GM12878 (cell line): ENCODE measurements around the gene CACNA1E. TPM values are rescaled to one million over a fixed set of nuclear protein-coding genes. Genes with fewer than 3 reads are reported as not detected.

ENCODE experiments used
- ATAC-seq: fragments of 200-7000 bp; cut with Tn5 transposase; 3 replicates; pipeline ENCODE4 v1.9.1; 2020; ENCODE audit warnings: mild to moderate bottlenecking, moderate library complexity
- BruUV-seq: library from RNA; stranded (reverse); fragments of 400-500 nt; replicated peaks from 2 replicates; lab custom pipeline; 2021; lab: Mats Ljungman, UMichigan
- CTCF ChIA-PET: fragments of 300-600 bp; sonication (Branson Sonifier 250); formaldehyde crosslinking; extraction: SDS; loops from one replicate; lab custom pipeline; 2021; ENCODE audit warnings: inconsistent platforms; lab: Yijun Ruan, JAX
- POLR2A ChIA-PET: fragments of 350-600 bp; formaldehyde crosslinking; extraction: SDS; loops from one replicate; lab custom pipeline; 2021; ENCODE audit warnings: inconsistent platforms; lab: Charles Lee
- RAD21 ChIA-PET: fragments of 300-600 bp; sonication (Branson Sonifier 250); formaldehyde crosslinking; loops from one replicate; lab custom pipeline; 2023; ENCODE audit warnings: antibody characterized with exemption; ENCODE audit not compliant: unreplicated experiment; lab: Charles Lee
- SMC1A ChIA-PET: fragments of 300-600 bp; sonication (Branson Sonifier 250); formaldehyde crosslinking; loops from one replicate; lab custom pipeline; 2023; ENCODE audit not compliant: unreplicated experiment, uncharacterized antibody; lab: Charles Lee
- DNase-seq: peaks from one replicate; pipeline ENCODE4 v3.0.0-alpha.2; 2011; ENCODE audit warnings: low read depth, low spot score
- FAIRE-seq: peaks from 3 replicates; lab custom pipeline; 2011; peaks lifted over from hg19 to GRCh38; lab: Jason Lieb, UNC
- H2AFZ ChIP-seq: 2 replicates; pipeline ENCODE4 v1.6.0; 2011; ENCODE audit warnings: low read depth, low read length, control low read depth; ENCODE audit not compliant: control insufficient read depth
- H3K27ac ChIP-seq: 2 replicates; pipeline ENCODE4 v1.5.1; 2011; ENCODE audit warnings: control low read depth; ENCODE audit not compliant: control insufficient read depth, insufficient read depth
- H3K27me3 ChIP-seq, 2 experiments: replicated peaks in 1 of 2; 2 replicates each; pipeline versions ENCODE4 v1.6.0 to v1.6.1; 2011; ENCODE audit warnings: low read length in 1 of 2; ENCODE audit not compliant: control insufficient read depth in 2 of 2, insufficient read depth in 2 of 2
- H3K36me3 ChIP-seq, 2 experiments: 2 replicates each; pipeline ENCODE4 v1.5.1; 2011; ENCODE audit warnings: low read length in 1 of 2; ENCODE audit not compliant: control insufficient read depth in 2 of 2, insufficient read depth in 2 of 2
- H3K4me1 ChIP-seq: 2 replicates; pipeline ENCODE4 v1.6.1; 2011; ENCODE audit warnings: mild to moderate bottlenecking, low read length, moderate library complexity, mixed read lengths; ENCODE audit not compliant: control insufficient read depth, insufficient read depth
- H3K4me2 ChIP-seq: 2 replicates; pipeline ENCODE4 v1.6.0; 2011; ENCODE audit warnings: control low read depth; ENCODE audit not compliant: control insufficient read depth, insufficient read depth
- H3K4me3 ChIP-seq: fragments of 200-600 bp; sonication (generic); 2 replicates; pipeline ENCODE4 v1.5.1; 2016
- H3K79me2 ChIP-seq: 2 replicates; pipeline ENCODE4 v1.6.0; 2011; ENCODE audit warnings: low read length; ENCODE audit not compliant: control insufficient read depth, insufficient read depth
- H3K9ac ChIP-seq: 2 replicates; pipeline ENCODE4 v1.8.0; 2011; ENCODE audit warnings: low read length, control low read depth, mixed read lengths; ENCODE audit not compliant: control insufficient read depth, insufficient read depth
- H3K9me3 ChIP-seq: replicated peaks from 3 replicates; pipeline ENCODE4 v1.5.1; 2011; ENCODE audit warnings: mild to moderate bottlenecking, low read length; ENCODE audit not compliant: control insufficient read depth, insufficient read depth
- H4K20me1 ChIP-seq: 2 replicates; pipeline ENCODE4 v1.6.0; 2011; ENCODE audit not compliant: control insufficient read depth, insufficient read depth
- DPF2 ChIP-seq: fragments of 450-650 bp; IDR thresholded peaks from 2 replicates; pipeline ENCODE4 v1.6.1; 2017; ENCODE audit warnings: mild to moderate bottlenecking
- ETV6 ChIP-seq, 2 experiments: fragments of 450-650 bp in 1 of 2; IDR thresholded peaks in 1 of 2; conservative IDR thresholded peaks in 1 of 2; 2 replicates each; pipeline ENCODE4 v1.6.1; 2014; ENCODE audit warnings: antibody characterized with exemption in 1 of 2, borderline replicate concordance in 1 of 2, low read depth in 1 of 2, mild to moderate bottlenecking in 1 of 2, moderate library complexity in 1 of 2
- FOXK2 ChIP-seq: fragments of 450-650 bp; IDR thresholded peaks from 2 replicates; pipeline ENCODE4 v1.6.1; 2017; ENCODE audit warnings: mild to moderate bottlenecking, moderate library complexity
- JUND ChIP-seq: IDR thresholded peaks from 2 replicates; pipeline ENCODE4 v1.6.1; 2012; ENCODE audit warnings: low read depth, mild to moderate bottlenecking, low read length, improper control_type of control experiment, moderate library complexity
- MEF2B ChIP-seq: fragments of 450-650 bp; IDR thresholded peaks from 2 replicates; pipeline ENCODE4 v1.6.1; 2018; ENCODE audit warnings: mild to moderate bottlenecking, moderate library complexity; ENCODE audit not compliant: partially characterized antibody, poor library complexity, severe bottlenecking
- NFXL1 ChIP-seq: fragments of 450-650 bp; IDR thresholded peaks from 2 replicates; pipeline ENCODE4 v1.6.1; 2017; ENCODE audit warnings: antibody characterized with exemption, mild to moderate bottlenecking, borderline replicate concordance
- RB1 ChIP-seq: fragments of 450-650 bp; formaldehyde crosslinking; IDR thresholded peaks from 2 replicates; pipeline ENCODE4 v1.6.1; 2017; ENCODE audit warnings: mild to moderate bottlenecking, borderline replicate concordance
- STAT1 ChIP-seq: fragments of 450-650 bp; conservative IDR thresholded peaks from 2 replicates; pipeline ENCODE4 v1.6.1; 2014; ENCODE audit warnings: antibody characterized with exemption, mild to moderate bottlenecking
- ZNF207 ChIP-seq: fragments of 450-650 bp; IDR thresholded peaks from 2 replicates; pipeline ENCODE4 v1.6.1; 2014; ENCODE audit warnings: antibody characterized with exemption, mild to moderate bottlenecking, borderline replicate concordance
- WGBS: methylation state at CpG from one replicate; pipeline ENCODE4 v1.1.6; 2016; ENCODE audit warnings: low lambda C conversion rate; ENCODE audit not compliant: insufficient replicate concordance, insufficient coverage; ENCODE audit errors: missing lambda C conversion rate; 5-methylcytosine and 5-hydroxymethylcytosine counted together
- in situ Hi-C: fragments of 300-500 bp; cut with MboI; formaldehyde crosslinking; loops from 9 replicates; pipeline ENCODE4 v1.14.3; 2018; ENCODE audit warnings: mixed read lengths
- intact Hi-C: fragments of 100-400 bp; cut with micrococcal nuclease; formaldehyde crosslinking; loops from one replicate; pipeline ENCODE4 v1.14.2; 2022; ENCODE audit not compliant: unreplicated experiment
- polyA plus RNA-seq, 11 experiments: library from polyadenylated mRNA; depleted of rRNA in 4 of 11; unstranded in 6 of 11; stranded (reverse) in 5 of 11; fragments of >200 nt; fragmentation: Nextera tagmentation in 4 of 11; fragmentation: Illumina TruSeq in 1 of 11; extraction: Ambion mirVana in 4 of 11; extraction: Trizol in 1 of 11; gene quantifications; 1 replicate in 1 of 11; 2 replicates in 10 of 11; pipeline versions ENCODE4 v1.2.1 to v1.2.3, GENCODE V29; 2011 to 2016; ENCODE audit warnings: inconsistent platforms in 2 of 11, missing spikeins in 2 of 11, low read depth in 1 of 11
- total RNA-seq, 4 experiments: library from RNA; depleted of rRNA in 3 of 4; stranded (reverse); fragments of >200 nt in 3 of 4; fragmentation: Illumina TruSeq in 1 of 4; extraction: Trizol in 1 of 4; gene quantifications; 2 replicates each; pipeline versions ENCODE4 v1.2.1 to v1.2.3, GENCODE V29; 2013 to 2021
- TF ChIP-seq, protein P1 (sequence below): fragments of 450-650 bp; formaldehyde crosslinking; IDR thresholded peaks from 2 replicates; pipeline ENCODE4 v1.5.0; 2022; ENCODE audit warnings: mild to moderate bottlenecking, missing genetic modification characterization

Gene CACNA1E
- total and polyA plus RNA-seq, 10 of the 15 experiments (the other 5 are each of a cell fraction or from before 2014, with no cell fraction given) = 0.57 to 22.0 (median 8.5) TPM

DNA sequence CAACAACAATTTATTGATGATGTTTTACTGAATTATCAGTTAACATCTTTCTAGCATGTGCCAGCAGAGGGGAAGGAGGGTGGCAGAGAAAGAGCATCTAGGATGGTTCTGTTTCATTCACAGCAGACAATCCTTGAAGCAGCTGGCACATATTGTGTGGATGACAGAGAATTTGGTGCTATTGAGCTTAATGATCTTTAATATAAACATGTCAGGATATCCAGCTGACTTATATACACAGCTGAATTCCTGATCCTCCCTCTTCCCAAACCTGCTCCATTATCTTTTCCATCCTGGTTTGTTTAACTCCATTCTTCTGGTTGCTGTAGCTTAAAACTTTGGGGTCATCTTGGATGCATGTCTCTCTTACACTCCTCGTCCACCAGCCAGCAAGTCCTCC, 218.6 kb downstream of the CACNA1E start:
- ChIA-PET POLR2A (no interaction called here), CTCF (no interaction called here), RAD21 (no interaction called here), SMC1A (no interaction called here)
- TF ChIP-seq FOXK2 (no peak), NFXL1 (no peak)
- TF ChIP-seq, protein P1, sequence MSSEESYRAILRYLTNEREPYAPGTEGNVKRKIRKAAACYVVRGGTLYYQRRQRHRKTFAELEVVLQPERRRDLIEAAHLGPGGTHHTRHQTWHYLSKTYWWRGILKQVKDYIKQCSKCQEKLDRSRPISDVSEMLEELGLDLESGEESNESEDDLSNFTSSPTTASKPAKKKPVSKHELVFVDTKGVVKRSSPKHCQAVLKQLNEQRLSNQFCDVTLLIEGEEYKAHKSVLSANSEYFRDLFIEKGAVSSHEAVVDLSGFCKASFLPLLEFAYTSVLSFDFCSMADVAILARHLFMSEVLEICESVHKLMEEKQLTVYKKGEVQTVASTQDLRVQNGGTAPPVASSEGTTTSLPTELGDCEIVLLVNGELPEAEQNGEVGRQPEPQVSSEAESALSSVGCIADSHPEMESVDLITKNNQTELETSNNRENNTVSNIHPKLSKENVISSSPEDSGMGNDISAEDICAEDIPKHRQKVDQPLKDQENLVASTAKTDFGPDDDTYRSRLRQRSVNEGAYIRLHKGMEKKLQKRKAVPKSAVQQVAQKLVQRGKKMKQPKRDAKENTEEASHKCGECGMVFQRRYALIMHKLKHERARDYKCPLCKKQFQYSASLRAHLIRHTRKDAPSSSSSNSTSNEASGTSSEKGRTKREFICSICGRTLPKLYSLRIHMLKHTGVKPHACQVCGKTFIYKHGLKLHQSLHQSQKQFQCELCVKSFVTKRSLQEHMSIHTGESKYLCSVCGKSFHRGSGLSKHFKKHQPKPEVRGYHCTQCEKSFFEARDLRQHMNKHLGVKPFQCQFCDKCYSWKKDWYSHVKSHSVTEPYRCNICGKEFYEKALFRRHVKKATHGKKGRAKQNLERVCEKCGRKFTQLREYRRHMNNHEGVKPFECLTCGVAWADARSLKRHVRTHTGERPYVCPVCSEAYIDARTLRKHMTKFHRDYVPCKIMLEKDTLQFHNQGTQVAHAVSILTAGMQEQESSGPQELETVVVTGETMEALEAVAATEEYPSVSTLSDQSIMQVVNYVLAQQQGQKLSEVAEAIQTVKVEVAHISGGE (CRISPR knock-in tag) = no peak
- WGBS = 0% methylated on average over 1 of the region's 1 CpG
- Histone ChIP-seq H4K20me1 (no peaks in the 10 kb centered on the region), H3K27me3 (no peaks in the 10 kb centered on the region), H3K36me3 (no peaks in the 10 kb centered on the region), H3K4me3 (no peak overlapping the region), H3K9me3 (no peaks in the 10 kb centered on the region), H3K4me1 (no peaks in the 10 kb centered on the region), H3K9ac (no peak overlapping the region), H3K4me2 (no peak overlapping the region), H3K27ac (no peak overlapping the region), H2AFZ (no peak overlapping the region), H3K79me2 (no peaks in the 10 kb centered on the region)
- FAIRE-seq (no peak), ATAC-seq (no peak), DNase-seq (no peak)
- in situ Hi-C loops (no loop called here), intact Hi-C loops (no loop called here)
- BruUV-seq = no TSS peak

DNA sequence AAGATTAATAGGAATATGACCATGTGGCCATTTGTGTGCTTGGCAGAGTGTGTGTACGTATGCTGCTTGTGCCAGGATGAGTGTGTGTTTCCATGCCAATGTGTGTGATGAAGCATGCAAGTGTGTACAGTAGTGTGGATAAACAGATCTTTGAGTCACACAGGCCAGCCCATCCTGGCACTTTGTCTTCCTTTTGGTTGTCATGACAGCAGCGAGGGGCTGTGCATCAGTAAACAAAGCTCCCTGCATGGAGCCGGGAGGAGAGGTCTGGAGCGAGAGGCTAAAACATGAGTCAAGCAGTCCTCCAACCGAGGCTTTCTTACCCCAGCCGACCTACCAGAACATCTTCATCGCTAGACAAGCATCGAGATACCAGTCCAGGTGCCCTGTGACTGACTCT, 221.2 kb downstream of the CACNA1E start:
- CTCF ChIA-PET = no interaction called here
- POLR2A ChIA-PET = no interaction called here
- TF ChIP-seq STAT1 (no peak), RB1 (no peak), JUND (no peak), ETV6 (conservative IDR thresholded peaks at IDR 0.05 in 1 of 2, IDR thresholded peaks at IDR 0.05 in 1 of 2; ENCODE audit: borderline replicate concordance in 1 of 2, low read depth in 1 of 2) (no peak), MEF2B (no peak), DPF2 (no peak), ZNF207 (no peak)
- TF ChIP-seq, protein P1 (CRISPR knock-in tag) = no peak

More for the DNA sequence above, 221.2 kb downstream of the CACNA1E start:
- in situ Hi-C loops (no loop called here), intact Hi-C loops (no loop called here)
- no peak overlapping the region for H3K4me2 ChIP-seq
- H3K4me1 ChIP-seq = no peaks in the 10 kb centered on the region
- no peak for DNase-seq
- SMC1A ChIA-PET = no interaction called here
- WGBS = 43% methylated on average over 8 of the region's 8 CpGs
- no peak for FAIRE-seq
- H3K79me2 ChIP-seq = no peaks in the 10 kb centered on the region
- no peak overlapping the region for H3K27ac ChIP-seq
- no peak overlapping the region for H3K4me3 ChIP-seq
- H3K9ac ChIP-seq = no peak overlapping the region
- H3K36me3 ChIP-seq = no peaks in the 10 kb centered on the region
- no TSS peak for BruUV-seq
- H2AFZ ChIP-seq = no peak overlapping the region
- RAD21 ChIA-PET = no interaction called here
- no peaks in the 10 kb centered on the region for H4K20me1 ChIP-seq
- no peaks in the 10 kb centered on the region for H3K9me3 ChIP-seq
- ATAC-seq = no peak
- no peaks in the 10 kb centered on the region for H3K27me3 ChIP-seq
